Omental fat pad (tissue), 4 donors: ENCODE data around the gene CADM4. TPM values are rescaled to one million over a fixed set of nuclear protein-coding genes. Genes with fewer than 3 reads are reported as not detected.
"Not testable (repeated sequence)": the region's sequence is repeated elsewhere in the genome, so short reads cannot be mapped to it uniquely, and the experiment has no call there.

Source experiments
- ATAC-seq: fragments of 150-250 bp; one replicate; pipeline ENCODE4 v1.9.1; 2016; ENCODE audit warnings: mild to moderate bottlenecking, moderate library complexity; ENCODE audit not compliant: low FRiP score
- DNase-seq: peaks from one replicate; pipeline ENCODE4 v3.0.0-alpha.2; 2019; ENCODE audit warnings: low spot score
- total RNA-seq, 4 donors: library from RNA; depleted of rRNA; stranded (reverse); fragments of >200 nt; gene quantifications; one replicate each; pipeline ENCODE4 v1.1.0, GENCODE V29; 2016
- TF ChIP-seq, protein P1 (sequence below), 3 donors: fragments of 450-650 bp; IDR thresholded peaks; one replicate each; pipeline ENCODE4 v1.5.1; 2016 to 2017; ENCODE audit warnings: antibody characterized with exemption in 3 of 3, mild to moderate bottlenecking in 3 of 3, moderate library complexity in 2 of 3

The CADM4 gene
- total RNA-seq, 4 donors from 2014 or later, result 0.79 to 3.5 (median 2.5) TPM

GRCh38 chr19:43638995-43639518 is 593 bp downstream of the CADM4 start:
- TF ChIP-seq, protein P1, sequence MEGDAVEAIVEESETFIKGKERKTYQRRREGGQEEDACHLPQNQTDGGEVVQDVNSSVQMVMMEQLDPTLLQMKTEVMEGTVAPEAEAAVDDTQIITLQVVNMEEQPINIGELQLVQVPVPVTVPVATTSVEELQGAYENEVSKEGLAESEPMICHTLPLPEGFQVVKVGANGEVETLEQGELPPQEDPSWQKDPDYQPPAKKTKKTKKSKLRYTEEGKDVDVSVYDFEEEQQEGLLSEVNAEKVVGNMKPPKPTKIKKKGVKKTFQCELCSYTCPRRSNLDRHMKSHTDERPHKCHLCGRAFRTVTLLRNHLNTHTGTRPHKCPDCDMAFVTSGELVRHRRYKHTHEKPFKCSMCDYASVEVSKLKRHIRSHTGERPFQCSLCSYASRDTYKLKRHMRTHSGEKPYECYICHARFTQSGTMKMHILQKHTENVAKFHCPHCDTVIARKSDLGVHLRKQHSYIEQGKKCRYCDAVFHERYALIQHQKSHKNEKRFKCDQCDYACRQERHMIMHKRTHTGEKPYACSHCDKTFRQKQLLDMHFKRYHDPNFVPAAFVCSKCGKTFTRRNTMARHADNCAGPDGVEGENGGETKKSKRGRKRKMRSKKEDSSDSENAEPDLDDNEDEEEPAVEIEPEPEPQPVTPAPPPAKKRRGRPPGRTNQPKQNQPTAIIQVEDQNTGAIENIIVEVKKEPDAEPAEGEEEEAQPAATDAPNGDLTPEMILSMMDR (IDR thresholded peaks at IDR 0.05), result no peak
- no peak for DNase-seq
- no peak for ATAC-seq

- TF ChIP-seq, protein P1 (IDR thresholded peaks at IDR 0.05), result no peak
- no peak for ATAC-seq
These were observed 1.2 kb downstream of the CADM4 start for GRCh38 chr19:43638214-43638994.

GRCh38 chr19:43636121-43636683 is 3.4 kb downstream of the CADM4 start:
- DNase-seq (no peak), ATAC-seq (no peak)
- TF ChIP-seq, protein P1 (IDR thresholded peaks at IDR 0.05), result no peak

More at GRCh38 chr19:43638214-43638994, 1.2 kb downstream of the CADM4 start:
- no peak for DNase-seq

- not testable (repeated sequence) for ATAC-seq, DNase-seq
These were observed 4.1 kb downstream of the CADM4 start for GRCh38 chr19:43635561-43635940.

- no peak for ATAC-seq
- DNase-seq, result no peak
- TF ChIP-seq, protein P1 (IDR thresholded peaks at IDR 0.05), result no peak
These were observed 4.6 kb downstream of the CADM4 start for GRCh38 chr19:43634872-43635560.

GRCh38 chr19:43634506-43634871 is 5.2 kb downstream of the CADM4 start:
- ATAC-seq, result no peak
- TF ChIP-seq, protein P1 (IDR thresholded peaks at IDR 0.05), result no peak
- no peak for DNase-seq

DNA sequence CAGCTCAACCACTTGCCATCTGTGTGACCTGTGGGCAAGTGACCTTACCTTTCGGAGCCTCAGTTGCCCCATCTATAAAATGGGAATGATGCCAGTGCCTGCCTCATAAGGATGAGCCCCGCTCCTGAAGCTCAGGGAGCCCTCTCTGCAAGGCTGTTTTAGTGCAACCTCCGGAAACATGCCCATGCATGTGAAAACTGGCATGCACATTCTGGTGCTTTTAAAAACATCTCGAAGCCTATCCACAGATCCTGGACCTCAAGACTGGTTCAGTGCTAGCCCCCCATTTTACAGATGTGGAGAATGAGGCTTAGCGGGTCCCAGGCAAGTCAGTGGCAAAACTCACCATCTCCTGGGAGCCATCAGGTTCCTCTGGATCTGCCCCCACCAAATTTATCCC is 5.6 kb downstream of the CADM4 start:
- ATAC-seq (no peak), DNase-seq (no peak)
- TF ChIP-seq, protein P1 (IDR thresholded peaks at IDR 0.05), result no peak
